K562 (cell line): ENCODE results near the gene ZNF284. TPM values are rescaled to one million over a fixed set of nuclear protein-coding genes. Genes with fewer than 3 reads are reported as not detected.

Source experiments
- ATAC-seq: fragments of 200-7000 bp; cut with Tn5 transposase; 3 replicates; pipeline ENCODE4 v1.9.1; 2020; ENCODE audit warnings: moderate library complexity
- BruUV-seq: library from RNA; stranded (reverse); fragments of 400-500 nt; replicated peaks from 2 replicates; lab custom pipeline; 2021; lab: Mats Ljungman, UMichigan
- CTCF ChIA-PET: fragments of 300-600 bp; formaldehyde crosslinking; extraction: SDS; loops from one replicate; lab custom pipeline; 2021; ENCODE audit warnings: low intra/inter-chr PET ratio; lab: Yijun Ruan, JAX
- POLR2A ChIA-PET: fragments of 300-600, 350-650 bp; sonication (Branson Sonifier 250); formaldehyde crosslinking; extraction: SDS; loops from one replicate; lab custom pipeline; 2021; ENCODE audit warnings: antibody characterized with exemption, inconsistent platforms; lab: Yijun Ruan, JAX
- DNase-seq, 4 experiments: peaks; one replicate each; pipeline versions ENCODE4 v3.0.0 to v3.0.0-alpha.2; 2011 to 2018; ENCODE audit warnings: low spot score in 3 of 4, mixed read lengths in 3 of 4; ENCODE audit errors: extremely low read depth in 1 of 4
- FAIRE-seq: peaks from 2 replicates; lab custom pipeline; 2011; peaks lifted over from hg19 to GRCh38; lab: Jason Lieb, UNC
- H2AFZ ChIP-seq: 2 replicates; pipeline ENCODE4 v1.6.0; 2011; ENCODE audit warnings: low read depth, low read length, control low read depth, inconsistent platforms
- H3K27ac ChIP-seq: fragments of 200-600 bp; 3 replicates; pipeline ENCODE4 v1.8.0; 2011; ENCODE audit warnings: low read depth, mild to moderate bottlenecking, control low read depth, inconsistent platforms, low read length, moderate library complexity, mixed read lengths; ENCODE audit errors: extremely low read depth
- H3K27me3 ChIP-seq, 2 experiments: fragments of 300-600 bp in 1 of 2; 2 replicates in 1 of 2; 3 replicates in 1 of 2; pipeline versions ENCODE4 v1.6.0 to v1.8.0; 2011; ENCODE audit warnings: inconsistent platforms in 2 of 2, low read length in 2 of 2, mild to moderate bottlenecking in 1 of 2, mixed read lengths in 1 of 2, moderate library complexity in 1 of 2; ENCODE audit not compliant: control insufficient read depth in 2 of 2, insufficient read depth in 2 of 2
- H3K36me3 ChIP-seq: fragments of 300-600 bp; 3 replicates; pipeline ENCODE4 v1.8.0; 2011; ENCODE audit warnings: mild to moderate bottlenecking, low read length, inconsistent platforms; ENCODE audit not compliant: control insufficient read depth, insufficient read depth
- H3K4me1 ChIP-seq, 2 experiments: fragments of 200-600 bp in 1 of 2; replicated peaks in 1 of 2; 2 replicates in 1 of 2; 3 replicates in 1 of 2; pipeline versions ENCODE4 v1.5.1 to v1.8.0; 2011; ENCODE audit warnings: inconsistent platforms in 2 of 2, low read length in 2 of 2, mild to moderate bottlenecking in 1 of 2, mixed read lengths in 1 of 2, moderate library complexity in 1 of 2; ENCODE audit not compliant: control insufficient read depth in 2 of 2, insufficient read depth in 2 of 2
- H3K4me2 ChIP-seq: 2 replicates; pipeline ENCODE4 v1.6.1; 2011; ENCODE audit warnings: low read length, control low read depth, inconsistent platforms, mixed read lengths; ENCODE audit not compliant: insufficient read depth
- H3K4me3 ChIP-seq: fragments of 200-600 bp; sonication (generic), shearing (Covaris generic); 2 replicates; pipeline ENCODE4 v1.5.1; 2016; ENCODE audit warnings: control low read depth, inconsistent platforms
- H3K79me2 ChIP-seq: fragments of 200-600 bp; 3 replicates; pipeline ENCODE4 v1.8.0; 2011; ENCODE audit warnings: low read length, inconsistent platforms; ENCODE audit not compliant: control insufficient read depth, insufficient read depth
- H3K9ac ChIP-seq, 2 experiments: 2 replicates each; pipeline versions ENCODE4 v1.6.0 to v1.6.1; 2011; ENCODE audit warnings: low read depth in 2 of 2, low read length in 2 of 2, control low read depth in 1 of 2, inconsistent platforms in 1 of 2, mild to moderate bottlenecking in 1 of 2, mixed read lengths in 1 of 2; ENCODE audit not compliant: insufficient read depth in 1 of 2
- H3K9me1 ChIP-seq: one replicate; pipeline ENCODE4 v1.6.0; 2011; ENCODE audit warnings: inconsistent platforms, mild to moderate bottlenecking, low read length, moderate library complexity; ENCODE audit not compliant: control insufficient read depth, insufficient read depth
- H3K9me3 ChIP-seq: replicated peaks from 2 replicates; pipeline ENCODE4 v1.5.1; 2011; ENCODE audit warnings: low read depth, low read length, inconsistent platforms; ENCODE audit not compliant: control insufficient read depth, insufficient read depth
- H4K20me1 ChIP-seq: replicated peaks from 2 replicates; pipeline ENCODE4 v1.6.1; 2011; ENCODE audit warnings: low read length, inconsistent platforms, mixed read lengths; ENCODE audit not compliant: control insufficient read depth, insufficient read depth
- CREB3 ChIP-seq: fragments of 450-650 bp; conservative IDR thresholded peaks from 2 replicates; pipeline ENCODE4 v1.6.1; 2016; ENCODE audit warnings: missing genetic modification characterization, low read depth, mild to moderate bottlenecking, missing compliant biosample characterization, moderate library complexity
- DPF2 ChIP-seq: fragments of 450-650 bp; IDR thresholded peaks from 2 replicates; pipeline ENCODE4 v1.6.1; 2016
- FOSL1 ChIP-seq: fragments of 200-800 bp; sonication (Bioruptor generic); conservative IDR thresholded peaks from 2 replicates; pipeline ENCODE4 v1.6.1; 2016; ENCODE audit warnings: missing genetic modification characterization, missing compliant biosample characterization
- GATAD2A ChIP-seq: fragments of 450-650 bp; IDR thresholded peaks from 2 replicates; pipeline ENCODE4 v1.6.1; 2017
- JUND ChIP-seq, 2 experiments: IDR thresholded peaks; 2 replicates in 1 of 2; 3 replicates in 1 of 2; pipeline ENCODE4 v1.6.1; 2011; ENCODE audit warnings: borderline replicate concordance in 2 of 2, low read depth in 2 of 2, low read length in 2 of 2, improper control_type of control experiment in 1 of 2, missing biosample characterization in 1 of 2, missing genetic modification characterization in 1 of 2, missing genetic modification reagents in 1 of 2
- KDM4B ChIP-seq, 2 experiments: fragments of 450-650 bp in 1 of 2; sonication (generic) in 1 of 2; IDR thresholded peaks; 2 replicates each; pipeline ENCODE4 v1.6.1; 2016 to 2017; ENCODE audit warnings: borderline replicate concordance in 2 of 2, antibody characterized with exemption in 1 of 2, low read depth in 1 of 2, mild to moderate bottlenecking in 1 of 2
- MAFF ChIP-seq: IDR thresholded peaks from 2 replicates; pipeline ENCODE4 v1.6.1; 2012; ENCODE audit warnings: low read length, improper control_type of control experiment
- MAZ ChIP-seq, 2 experiments: fragments of 450-650 bp in 1 of 2; sonication (generic) in 1 of 2; formaldehyde crosslinking; IDR thresholded peaks in 1 of 2; conservative IDR thresholded peaks in 1 of 2; 2 replicates each; pipeline versions ENCODE4 v1.4.0 to v1.5.0; 2020; ENCODE audit warnings: mild to moderate bottlenecking in 1 of 2, missing genetic modification reagents in 1 of 2
- SRSF7 ChIP-seq: fragments of 200-400 bp; formaldehyde crosslinking; optimal IDR thresholded peaks from 2 replicates; pipeline ENCODE3; 2017; ENCODE audit warnings: mild to moderate bottlenecking, low read depth, low read length
- TARDBP ChIP-seq: fragments of 450-650 bp; IDR thresholded peaks from 2 replicates; pipeline ENCODE4 v1.6.1; 2016
- TBL1XR1 ChIP-seq, 2 experiments: IDR thresholded peaks; 2 replicates each; pipeline ENCODE4 v1.6.1; 2012; ENCODE audit warnings: improper control_type of control experiment in 2 of 2, low read length in 2 of 2, mild to moderate bottlenecking in 1 of 2
- TGIF2 ChIP-seq: sonication (generic); formaldehyde crosslinking; IDR thresholded peaks from 2 replicates; pipeline ENCODE4 v1.8.1; 2022; ENCODE audit warnings: mild to moderate bottlenecking, missing genetic modification reagents, moderate library complexity
- TSC22D4 ChIP-seq: fragments of 450-650 bp; IDR thresholded peaks from 2 replicates; pipeline ENCODE4 v1.6.1; 2016; ENCODE audit warnings: missing genetic modification characterization, missing biosample characterization, control low read depth
- ZNF184 ChIP-seq: sonication (generic); formaldehyde crosslinking; IDR thresholded peaks from 2 replicates; pipeline ENCODE4 v1.5.0; 2020; ENCODE audit warnings: missing genetic modification reagents
- ZNF280B ChIP-seq: fragments of 250-450 bp; sonication (Bioruptor Pico); IDR thresholded peaks from 2 replicates; pipeline ENCODE4 v1.5.1; 2021; ENCODE audit warnings: mild to moderate bottlenecking
- ZNF311 ChIP-seq: fragments of 250-450 bp; sonication (Bioruptor Pico); IDR thresholded peaks from 2 replicates; pipeline ENCODE4 v1.4.0; 2020; ENCODE audit warnings: mild to moderate bottlenecking, moderate library complexity
- ZNF740 ChIP-seq, 3 experiments: fragments of 200-800 bp in 1 of 3; sonication (Bioruptor generic) in 1 of 3; sonication (generic) in 1 of 3; formaldehyde crosslinking in 1 of 3; IDR thresholded peaks; 2 replicates each; pipeline versions ENCODE4 v1.6.1 to v1.8.0; 2016 to 2022; ENCODE audit warnings: mild to moderate bottlenecking in 2 of 3, missing compliant biosample characterization in 2 of 3, missing genetic modification characterization in 2 of 3, missing genetic modification reagents in 1 of 3
- ZNF764 ChIP-seq: fragments of 250-450 bp; sonication (Bioruptor Pico); IDR thresholded peaks from 2 replicates; pipeline ENCODE4 v1.4.0; 2020; ENCODE audit warnings: low read depth, mild to moderate bottlenecking, moderate library complexity
- WGBS: fragments of 100-300 bp; shearing (Covaris generic); methylation state at CpG from one replicate; pipeline ENCODE4 v1.1.6; 2016; ENCODE audit warnings: low coverage, mixed read lengths; ENCODE audit not compliant: insufficient coverage; ENCODE audit errors: missing lambda C conversion rate; 5-methylcytosine and 5-hydroxymethylcytosine counted together
- in situ Hi-C: fragments of 300-500 bp; cut with MboI; formaldehyde crosslinking; loops from 4 replicates; pipeline ENCODE4 v1.15.0; 2018; ENCODE audit warnings: inconsistent platforms, mixed read lengths
- intact Hi-C: fragments of 100-400 bp; cut with micrococcal nuclease; formaldehyde crosslinking; loops from 2 replicates; pipeline ENCODE4 v1.14.2; 2022
- polyA plus RNA-seq, 8 experiments: library from polyadenylated mRNA; depleted of rRNA in 4 of 8; stranded (reverse) in 5 of 8; unstranded in 3 of 8; fragments of >200 nt; fragmentation: Nextera tagmentation in 2 of 8; fragmentation: Illumina TruSeq in 1 of 8; extraction: Ambion mirVana in 2 of 8; extraction: Trizol in 1 of 8; gene quantifications; 2 replicates each; pipeline versions ENCODE4 v1.2.1 to v1.2.3, GENCODE V29; 2011 to 2014; ENCODE audit warnings: inconsistent platforms in 1 of 8, missing spikeins in 1 of 8
- total RNA-seq, 7 experiments: library from RNA; depleted of rRNA in 6 of 7; stranded (reverse); fragments of >200 nt in 6 of 7; fragmentation: Illumina TruSeq in 2 of 7; extraction: Trizol in 2 of 7; gene quantifications; 2 replicates each; pipeline versions ENCODE4 v1.2.1 to v1.2.3, GENCODE V29; 2011 to 2021; ENCODE audit warnings: low replicate concordance in 1 of 7

ZNF284 gene
- total and polyA plus RNA-seq, 9 of the 15 experiments (the other 6 are each of a cell fraction or from before 2014, with no cell fraction given): 0.07 to 0.24 (median 0.20) TPM

- in situ Hi-C loops: no loop called here
- peak within 1 kb of the TSS; percentile 89 for H3K4me2 ChIP-seq
- no peaks in the 10 kb centered on the region for H3K27me3 ChIP-seq
- H3K79me2 ChIP-seq: no peaks in the 10 kb centered on the region
- FAIRE-seq (peak; percentile 64), DNase-seq (peak; percentile 73 to 83 (median 78)), ATAC-seq (peak; percentile 99)
- WGBS: 3% methylated on average over 38 of the region's 38 CpGs
- peak within 1 kb of the TSS; percentile 38 for H3K4me3 ChIP-seq
- H3K27ac ChIP-seq: peak within 1 kb of the TSS; percentile 16; the same call in 1 of the 3 replicates
- peak within 1 kb of the TSS; percentile 96 for H2AFZ ChIP-seq
- no peaks in the 10 kb centered on the region for H3K36me3 ChIP-seq
- intact Hi-C loops: no loop called here
- no TSS peak for BruUV-seq
- no peaks in the 10 kb centered on the region for H4K20me1 ChIP-seq
- H3K9me3 ChIP-seq: 0 out of 2 replicates have a peak, but pooled peaks cover 4% of the 10 kb centered on the region
- ChIA-PET POLR2A (interaction anchor here (1.7 to 1.9 kb wide), 2 partner anchors 10 kb away, joined by 5 read pairs; no protein-coding TSS in a partner anchor), CTCF (no interaction called here)
- no peak within 1 kb of the TSS; a peak in 1 of 4 replicates for H3K9ac ChIP-seq
- H3K4me1 ChIP-seq: no peaks in the 10 kb centered on the region
- no peaks in the 10 kb centered on the region for H3K9me1 ChIP-seq
- TF ChIP-seq TARDBP (no peak), MAZ (CRISPR knock-in tag; conservative IDR thresholded peaks at IDR 0.05 in 1 of 2, IDR thresholded peaks at IDR 0.05 in 1 of 2) (no peak), SRSF7 (no peak), DPF2 (no peak), ZNF280B (no peak), TSC22D4 (tag) (no peak), GATAD2A (no peak), ZNF764 (CRISPR knock-in tag) (no peak), FOSL1 (tag) (no peak), MAFF (no peak), ZNF184 (CRISPR knock-in tag) (no peak), KDM4B (IDR thresholded peaks at IDR 0.05; ENCODE audit: borderline replicate concordance in 2 of 2, low read depth in 1 of 2) (peak in 1 of 2 experiments; percentile 75; a peak in 1 of 4 replicates), ZNF311 (no peak), CREB3 (no peak; the same call in 1 of the 2 replicates), JUND (IDR thresholded peaks at IDR 0.05; ENCODE audit: borderline replicate concordance, low read depth, low read length) (0 out of 2 replicates have a peak, but pooled peaks have one; percentile 5), JUND (tag; IDR thresholded peaks at IDR 0.05; ENCODE audit: borderline replicate concordance, low read depth, low read length) (no peak; the same call in 2 of the 3 replicates), TGIF2 (CRISPR knock-in tag) (no peak), ZNF740 (CRISPR knock-in tag; IDR thresholded peaks at IDR 0.05) (no peak), ZNF740 (tag; IDR thresholded peaks at IDR 0.05) (no peak), TBL1XR1 (IDR thresholded peaks at IDR 0.05; ENCODE audit: low read length in 2 of 2) (no peak)
These were observed 20.1 kb upstream of the ZNF284 start, which contains the start of gene ZNF223 for GRCh38 chr19:44051650-44052402. Gene ZNF223, plus strand, starts transcription at chr19:44052036. Its CDS starts 3,141 bp downstream, at chr19:44055177.
